OCI-LY1 (cell line): ENCODE results near the gene TNRC6A.

ENCODE experiments used
- H2AFZ ChIP-seq: fragments of 200-600 bp; sonication (generic), shearing (Covaris generic); 2 replicates; pipeline ENCODE4 v1.6.0; 2014; ENCODE audit warnings: antibody characterized with exemption, mild to moderate bottlenecking, low read length
- H3F3A ChIP-seq: fragments of 200-600 bp; sonication (generic), shearing (Covaris generic); 2 replicates; pipeline ENCODE4 v1.6.0; 2014; ENCODE audit warnings: mild to moderate bottlenecking, antibody characterized with exemption, low read length, moderate library complexity; ENCODE audit not compliant: insufficient read depth
- H3K27ac ChIP-seq: fragments of 200-600 bp; sonication (generic); 2 replicates; pipeline ENCODE4 v1.5.1; 2014; ENCODE audit warnings: low read length, mixed run types, mild to moderate bottlenecking, low read depth; ENCODE audit not compliant: poor library complexity, severe bottlenecking
- H3K27me3 ChIP-seq: fragments of 200-600 bp; sonication (generic); 2 replicates; pipeline ENCODE4 v1.6.0; 2014; ENCODE audit warnings: antibody characterized with exemption, mild to moderate bottlenecking, low read length, moderate library complexity; ENCODE audit not compliant: insufficient read depth
- H3K36me3 ChIP-seq: fragments of 200-600 bp; sonication (generic); 2 replicates; pipeline ENCODE4 v1.6.1; 2014; ENCODE audit warnings: mild to moderate bottlenecking, antibody characterized with exemption, low read length, moderate library complexity, mixed read lengths; ENCODE audit not compliant: insufficient read depth
- H3K4me1 ChIP-seq: fragments of 200-600 bp; sonication (generic); 2 replicates; pipeline ENCODE4 v1.5.1; 2014; ENCODE audit warnings: mild to moderate bottlenecking, low read length, moderate library complexity; ENCODE audit not compliant: insufficient read depth, severe bottlenecking
- H3K4me2 ChIP-seq: fragments of 200-600 bp; sonication (generic), shearing (Covaris generic); 2 replicates; pipeline ENCODE4 v1.6.1; 2014; ENCODE audit warnings: low read length
- H3K4me3 ChIP-seq: fragments of 200-600 bp; sonication (generic); 2 replicates; pipeline ENCODE4 v1.5.1; 2014; ENCODE audit warnings: low read length, low read depth, mild to moderate bottlenecking, mixed read lengths; ENCODE audit not compliant: poor library complexity, severe bottlenecking
- H3K79me2 ChIP-seq: fragments of 200-600 bp; shearing (Covaris generic); 2 replicates; pipeline ENCODE4 v1.6.1; 2016; ENCODE audit warnings: mixed run types, low read length, mixed read lengths; ENCODE audit not compliant: insufficient read depth
- H3K9ac ChIP-seq: fragments of 200-600 bp; sonication (generic), shearing (Covaris generic); 2 replicates; pipeline ENCODE4 v1.6.1; 2014; ENCODE audit warnings: mild to moderate bottlenecking, low read length, mixed read lengths
- H3K9me2 ChIP-seq: fragments of 200-600 bp; sonication (generic), shearing (Covaris generic); 2 replicates; pipeline ENCODE4 v1.6.1; 2014; ENCODE audit warnings: low read depth, mild to moderate bottlenecking, low read length, mixed read lengths
- H3K9me3 ChIP-seq: fragments of 200-600 bp; shearing (Covaris generic); 2 replicates; pipeline ENCODE4 v1.6.1; 2014; ENCODE audit warnings: low read length, mixed read lengths
- H4K20me1 ChIP-seq: fragments of 200-600 bp; sonication (generic), shearing (Covaris generic); 2 replicates; pipeline ENCODE4 v1.6.0; 2016; ENCODE audit warnings: mild to moderate bottlenecking, low read length; ENCODE audit not compliant: insufficient read depth
- CTCF ChIP-seq: fragments of 200-600 bp; sonication (generic), shearing (Covaris generic); IDR thresholded peaks from 2 replicates; pipeline ENCODE4 v1.5.1; 2017; ENCODE audit warnings: mild to moderate bottlenecking, antibody characterized with exemption, low read length, moderate library complexity, mixed read lengths
- EZH2 ChIP-seq: fragments of 200-600 bp; sonication (generic), shearing (Covaris generic); IDR thresholded peaks from 2 replicates; pipeline ENCODE4 v1.8.0; 2017; ENCODE audit warnings: borderline replicate concordance, mixed run types, mild to moderate bottlenecking, antibody characterized with exemption, low read length, moderate library complexity, mixed read lengths

Gene TNRC6A

GRCh38 chr16:24723663-24724062 is 5.8 kb upstream of the TNRC6A start:
- H3K9me3 ChIP-seq: peaks cover 3% of the 10 kb centered on the region; the same call in 1 of the 2 replicates
- no peaks in the 10 kb centered on the region for H3K79me2 ChIP-seq
- H3K36me3 ChIP-seq: peaks cover 4% of the 10 kb centered on the region; the same call in 1 of the 2 replicates
- H4K20me1 ChIP-seq: no peaks in the 10 kb centered on the region
- H3F3A ChIP-seq: no peaks in the 10 kb centered on the region
- H3K9me2 ChIP-seq: no peaks in the 10 kb centered on the region
- H3K4me3 ChIP-seq: no peak overlapping the region
- H2AFZ ChIP-seq: no peak overlapping the region
- H3K4me2 ChIP-seq: no peak overlapping the region
- H3K9ac ChIP-seq: no peak overlapping the region
- TF ChIP-seq CTCF (no peak), EZH2 (no peak)
- H3K27ac ChIP-seq: no peak overlapping the region
- H3K4me1 ChIP-seq: peaks cover 2% of the 10 kb centered on the region
- H3K27me3 ChIP-seq: 0 out of 2 replicates have a peak, but pooled peaks cover 8% of the 10 kb centered on the region

GRCh38 chr16:24728011-24728410 is 1.4 kb upstream of the TNRC6A start:
- Histone ChIP-seq H2AFZ (no peak overlapping the region), H3K4me2 (no peak overlapping the region), H3K4me3 (no peak overlapping the region), H4K20me1 (no peaks in the 10 kb centered on the region), H3K4me1 (peaks cover 24% of the 10 kb centered on the region), H3K36me3 (peaks cover 16% of the 10 kb centered on the region), H3K27ac (no peak overlapping the region), H3K9ac (no peak overlapping the region), H3F3A (no peaks in the 10 kb centered on the region), H3K9me2 (no peaks in the 10 kb centered on the region), H3K9me3 (no peaks in the 10 kb centered on the region), H3K79me2 (peaks cover 34% of the 10 kb centered on the region), H3K27me3 (no peaks in the 10 kb centered on the region)
- TF ChIP-seq EZH2: no peak
- no peak for TF ChIP-seq CTCF

GRCh38 chr16:24728891-24729242 is 584 bp upstream of the TNRC6A start:
- H3K4me3 ChIP-seq: peak overlapping the region; percentile 82
- no peaks in the 10 kb centered on the region for H3K27me3 ChIP-seq
- no peak for TF ChIP-seq EZH2
- no peak for TF ChIP-seq CTCF
- H3K4me1 ChIP-seq: peaks cover 24% of the 10 kb centered on the region
- peak overlapping the region; percentile 98 for H2AFZ ChIP-seq
- H3F3A ChIP-seq: no peaks in the 10 kb centered on the region
- peak overlapping the region; percentile 82 for H3K9ac ChIP-seq
- no peaks in the 10 kb centered on the region for H3K9me2 ChIP-seq
- H3K4me2 ChIP-seq: peak overlapping the region; percentile 99
- H4K20me1 ChIP-seq: no peaks in the 10 kb centered on the region
- H3K36me3 ChIP-seq: peaks cover 24% of the 10 kb centered on the region
- peak overlapping the region; percentile 69 for H3K27ac ChIP-seq
- peaks cover 43% of the 10 kb centered on the region for H3K79me2 ChIP-seq
- no peaks in the 10 kb centered on the region for H3K9me3 ChIP-seq
